ENCODE data around the gene OLFML2B. TPM values are rescaled to one million over a fixed set of nuclear protein-coding genes. Genes with fewer than 3 reads are reported as not detected.

Gene OLFML2B
- total and polyA plus RNA-seq, 2 donors, result 11.9 to 16.0 TPM

GRCh38 chr1:162009501-162010174 is 14.0 kb downstream of the OLFML2B start:
- Histone ChIP-seq H3K4me3 (ENCODE audit: low read depth, low read length) (no peak overlapping the region), H3K27ac (ENCODE audit: low read depth) (no peak overlapping the region), H3K4me1 (ENCODE audit: insufficient read depth) (no peaks in the 10 kb centered on the region), H3K36me3 (ENCODE audit: insufficient read depth) (no peaks in the 10 kb centered on the region)
- DNase-seq (ENCODE audit: extremely low spot score), result no peak
- WGBS, result 82% methylated on average over 9 of the region's 9 CpGs

- no peak for DNase-seq (ENCODE audit: extremely low spot score)
- H3K36me3 ChIP-seq (ENCODE audit: insufficient read depth), result no peaks in the 10 kb centered on the region
- no peaks in the 10 kb centered on the region for H3K4me1 ChIP-seq (ENCODE audit: insufficient read depth)
- WGBS, result 86% methylated on average over 5 of the region's 5 CpGs
- H3K27ac ChIP-seq (ENCODE audit: low read depth), result no peak overlapping the region
- H3K4me3 ChIP-seq (ENCODE audit: low read depth, low read length), result no peak overlapping the region
These were observed 14.9 kb downstream of the OLFML2B start for GRCh38 chr1:162008799-162009198.

GRCh38 chr1:162007466-162007865 is 16.2 kb downstream of the OLFML2B start:
- WGBS, result 89% methylated on average over 3 of the region's 3 CpGs
- Histone ChIP-seq H3K27ac (ENCODE audit: low read depth) (no peak overlapping the region), H3K4me3 (ENCODE audit: low read depth, low read length) (no peak overlapping the region), H3K4me1 (ENCODE audit: insufficient read depth) (no peaks in the 10 kb centered on the region), H3K36me3 (ENCODE audit: insufficient read depth) (no peaks in the 10 kb centered on the region)
- DNase-seq (ENCODE audit: extremely low spot score), result no peak

- 84% methylated on average over 6 of the region's 6 CpGs for WGBS
- Histone ChIP-seq H3K4me1 (ENCODE audit: insufficient read depth) (no peaks in the 10 kb centered on the region), H3K4me3 (ENCODE audit: low read depth, low read length) (no peak overlapping the region), H3K27ac (ENCODE audit: low read depth) (no peak overlapping the region), H3K36me3 (ENCODE audit: insufficient read depth) (no peaks in the 10 kb centered on the region)
- no peak for DNase-seq (ENCODE audit: extremely low spot score)
These were observed 17.6 kb downstream of the OLFML2B start for GRCh38 chr1:162006081-162006480.

- WGBS, result 96% methylated on average over 3 of the region's 3 CpGs
- Histone ChIP-seq H3K4me3 (ENCODE audit: low read depth, low read length) (no peak overlapping the region), H3K36me3 (ENCODE audit: insufficient read depth) (no peaks in the 10 kb centered on the region), H3K27ac (ENCODE audit: low read depth) (no peak overlapping the region), H3K4me1 (ENCODE audit: insufficient read depth) (no peaks in the 10 kb centered on the region)
- DNase-seq (ENCODE audit: extremely low spot score), result no peak
These were observed 19.2 kb downstream of the OLFML2B start for GRCh38 chr1:162004441-162004950.

- Histone ChIP-seq H3K27ac (ENCODE audit: low read depth) (no peak overlapping the region), H3K4me3 (ENCODE audit: low read depth, low read length) (no peak overlapping the region), H3K36me3 (ENCODE audit: insufficient read depth) (no peaks in the 10 kb centered on the region), H3K4me1 (ENCODE audit: insufficient read depth) (no peaks in the 10 kb centered on the region)
- WGBS, result 63% methylated on average over 5 of the region's 5 CpGs
- DNase-seq (ENCODE audit: extremely low spot score), result no peak
These were observed 19.8 kb downstream of the OLFML2B start for GRCh38 chr1:162003830-162004215.

- H3K27ac ChIP-seq (ENCODE audit: low read depth), result no peak overlapping the region
- no peaks in the 10 kb centered on the region for H3K4me1 ChIP-seq (ENCODE audit: insufficient read depth)
- no peaks in the 10 kb centered on the region for H3K36me3 ChIP-seq (ENCODE audit: insufficient read depth)
- no peak for DNase-seq (ENCODE audit: extremely low spot score)
- WGBS, result 66% methylated on average over 15 of the region's 15 CpGs
- H3K4me3 ChIP-seq (ENCODE audit: low read depth, low read length), result no peak overlapping the region
These were observed 20.4 kb downstream of the OLFML2B start for GRCh38 chr1:162003061-162003829.

- no peaks in the 10 kb centered on the region for H3K36me3 ChIP-seq (ENCODE audit: insufficient read depth)
- WGBS, result 97% methylated on average over 11 of the region's 11 CpGs
- H3K4me3 ChIP-seq (ENCODE audit: low read depth, low read length), result no peak overlapping the region
- H3K27ac ChIP-seq (ENCODE audit: low read depth), result no peak overlapping the region
- no peak for DNase-seq (ENCODE audit: extremely low spot score)
- H3K4me1 ChIP-seq (ENCODE audit: insufficient read depth), result no peaks in the 10 kb centered on the region
These were observed 23.6 kb downstream of the OLFML2B start for GRCh38 chr1:162000053-162000420.

- no peak overlapping the region for H3K27ac ChIP-seq (ENCODE audit: low read depth)
- WGBS, result 82% methylated on average over 8 of the region's 8 CpGs
- H3K4me1 ChIP-seq (ENCODE audit: insufficient read depth), result no peaks in the 10 kb centered on the region
- no peak overlapping the region for H3K4me3 ChIP-seq (ENCODE audit: low read depth, low read length)
- no peak for DNase-seq (ENCODE audit: extremely low spot score)
- no peaks in the 10 kb centered on the region for H3K36me3 ChIP-seq (ENCODE audit: insufficient read depth)
These were observed 24.2 kb downstream of the OLFML2B start for GRCh38 chr1:161999301-162000052.

GRCh38 chr1:161998811-161999210 is 24.9 kb downstream of the OLFML2B start:
- Histone ChIP-seq H3K36me3 (ENCODE audit: insufficient read depth) (no peaks in the 10 kb centered on the region), H3K4me1 (ENCODE audit: insufficient read depth) (no peaks in the 10 kb centered on the region), H3K27ac (ENCODE audit: low read depth) (no peak overlapping the region), H3K4me3 (ENCODE audit: low read depth, low read length) (no peak overlapping the region)
- 98% methylated on average over 5 of the region's 5 CpGs for WGBS
- DNase-seq (ENCODE audit: extremely low spot score), result no peak

- no peak overlapping the region for H3K4me3 ChIP-seq (ENCODE audit: low read depth, low read length)
- no peaks in the 10 kb centered on the region for H3K36me3 ChIP-seq (ENCODE audit: insufficient read depth)
These were observed 26.5 kb downstream of the OLFML2B start for GRCh38 chr1:161997152-161997551.

GRCh38 chr1:161994175-161994668 is 29.4 kb downstream of the OLFML2B start:
- WGBS, result 60% methylated on average over 9 of the region's 9 CpGs
- H3K4me1 ChIP-seq (ENCODE audit: insufficient read depth), result no peaks in the 10 kb centered on the region
- no peaks in the 10 kb centered on the region for H3K36me3 ChIP-seq (ENCODE audit: insufficient read depth)
- H3K27ac ChIP-seq (ENCODE audit: low read depth), result no peak overlapping the region
- no peak overlapping the region for H3K4me3 ChIP-seq (ENCODE audit: low read depth, low read length)
- DNase-seq (ENCODE audit: extremely low spot score), result no peak

More at GRCh38 chr1:161997152-161997551, 26.5 kb downstream of the OLFML2B start:
- no peaks in the 10 kb centered on the region for H3K4me1 ChIP-seq (ENCODE audit: insufficient read depth)
- WGBS, result 77% methylated on average over 1 of the region's 1 CpG
- no peak for DNase-seq (ENCODE audit: extremely low spot score)
- no peak overlapping the region for H3K27ac ChIP-seq (ENCODE audit: low read depth)

- no peak overlapping the region for H3K4me3 ChIP-seq (ENCODE audit: low read depth, low read length)
- no peaks in the 10 kb centered on the region for H3K36me3 ChIP-seq (ENCODE audit: insufficient read depth)
- no peak overlapping the region for H3K27ac ChIP-seq (ENCODE audit: low read depth)
- no peak for DNase-seq (ENCODE audit: extremely low spot score)
- H3K4me1 ChIP-seq (ENCODE audit: insufficient read depth), result no peaks in the 10 kb centered on the region
- WGBS, result 85% methylated on average over 11 of the region's 11 CpGs
These were observed 30.1 kb downstream of the OLFML2B start for GRCh38 chr1:161993576-161993975.
